GM19025 (cell line): Measurements from ENCODE around the gene TSPO2.

Experiments used
- ATAC-seq: cut with Tn5 transposase; IDR thresholded peaks from one replicate; pipeline ENCODE4 v1.9.1; 2021; ENCODE audit warnings: mild to moderate bottlenecking, low read depth, moderate library complexity; ENCODE audit not compliant: unreplicated experiment

The TSPO2 gene

GRCh38 chr6:41047745-41048732 is 5.8 kb downstream of the TSPO2 start:
- ATAC-seq, result no peak

- no peak for ATAC-seq
Observed at GRCh38 chr6:41049521-41049920, 7.3 kb downstream of the TSPO2 start.

GRCh38 chr6:41049955-41050354 is 7.7 kb downstream of the TSPO2 start:
- no peak for ATAC-seq

GRCh38 chr6:41050536-41050935 is 8.3 kb downstream of the TSPO2 start:
- ATAC-seq, result no peak

GRCh38 chr6:41051873-41052272 is 9.6 kb downstream of the TSPO2 start:
- no peak for ATAC-seq

- no peak for ATAC-seq
Observed at GRCh38 chr6:41053041-41053440, 10.8 kb downstream of the TSPO2 start, which contains the start of gene APOBEC2. APOBEC2 (plus strand) TSS chr6:41053202; CDS start chr6:41053348, 146 bp downstream.

GRCh38 chr6:41054511-41054910 is 12.2 kb downstream of the TSPO2 start:
- no peak for ATAC-seq

GRCh38 chr6:41055149-41055548 is 12.9 kb downstream of the TSPO2 start:
- ATAC-seq, result no peak

GRCh38 chr6:41056768-41057490 is 14.7 kb downstream of the TSPO2 start:
- ATAC-seq, result no peak

GRCh38 chr6:41058783-41059181 is 16.5 kb downstream of the TSPO2 start:
- no peak for ATAC-seq

- no peak for ATAC-seq
Observed at GRCh38 chr6:41059556-41059955, 17.3 kb downstream of the TSPO2 start.

- no peak for ATAC-seq
Observed at GRCh38 chr6:41061196-41061726, 19.0 kb downstream of the TSPO2 start.

- no peak for ATAC-seq
Observed at GRCh38 chr6:41062056-41062455, 19.8 kb downstream of the TSPO2 start.

- ATAC-seq, result no peak
Observed at GRCh38 chr6:41063884-41064285, 21.6 kb downstream of the TSPO2 start.

- ATAC-seq, result no peak
Observed at GRCh38 chr6:41064841-41065240, 22.6 kb downstream of the TSPO2 start.

- ATAC-seq, result no peak
Observed at GRCh38 chr6:41065550-41066026, 23.3 kb downstream of the TSPO2 start.

GRCh38 chr6:41066867-41067304 is 24.6 kb downstream of the TSPO2 start:
- ATAC-seq, result no peak

- no peak for ATAC-seq
Observed at GRCh38 chr6:41071501-41071922, 29.2 kb downstream of the TSPO2 start.

GRCh38 chr6:41071923-41072835 is 29.9 kb downstream of the TSPO2 start, which contains the start of gene OARD1:
OARD1 (minus strand) TSS chr6:41072356; CDS start chr6:41071634, 722 bp downstream.
- peak; percentile 56 for ATAC-seq

- peak; percentile 53 for ATAC-seq
Observed at GRCh38 chr6:41072836-41073202, 30.6 kb downstream of the TSPO2 start, which contains the start of gene NFYA. NFYA (plus strand) TSS chr6:41072974; CDS start chr6:41079090, 6,116 bp downstream.
